Type B pancreatic cell (in vitro differentiated cells): Measurements from ENCODE around the gene IFT88. TPM values are rescaled to one million over a fixed set of nuclear protein-coding genes. Genes with fewer than 3 reads are reported as not detected.

Source experiments
- DNase-seq: peaks from one replicate; pipeline ENCODE4 v3.0.0; 2021; ENCODE audit warnings: mixed read lengths; ENCODE audit not compliant: unreplicated experiment; ENCODE audit errors: extremely low spot score
- H3K27ac Mint-ChIP-seq: 2 replicates; pipeline ENCODE4 v1.8.0; 2021; ENCODE audit warnings: mild to moderate bottlenecking, mixed read lengths
- H3K27me3 Mint-ChIP-seq: 2 replicates; pipeline ENCODE4 v1.8.0; 2021; ENCODE audit warnings: mixed read lengths
- H3K36me3 Mint-ChIP-seq: 2 replicates; pipeline ENCODE4 v1.8.0; 2021; ENCODE audit warnings: mixed read lengths
- H3K4me1 Mint-ChIP-seq: one replicate; pipeline ENCODE4 v1.8.0; 2021; ENCODE audit warnings: mixed read lengths; ENCODE audit not compliant: unreplicated experiment
- H3K4me3 Mint-ChIP-seq: 2 replicates; pipeline ENCODE4 v1.8.0; 2021; ENCODE audit warnings: mild to moderate bottlenecking, mixed read lengths
- H3K9me3 Mint-ChIP-seq: 2 replicates; pipeline ENCODE4 v1.8.0; 2021; ENCODE audit warnings: mixed read lengths
- total RNA-seq: library from RNA; stranded (reverse); gene quantifications from 2 replicates; pipeline ENCODE4 v1.2.1, GENCODE V29; 2021; ENCODE audit warnings: low replicate concordance
- TF ChIP-seq, protein P1 (sequence below): fragments of 200-600 bp; sonication (generic); conservative IDR thresholded peaks from 2 replicates; pipeline ENCODE4 v1.5.0; 2021; ENCODE audit warnings: antibody characterized with exemption, mild to moderate bottlenecking

The IFT88 gene
- total RNA-seq, 1 donor from 2014 or later: 24.5 TPM

DNA sequence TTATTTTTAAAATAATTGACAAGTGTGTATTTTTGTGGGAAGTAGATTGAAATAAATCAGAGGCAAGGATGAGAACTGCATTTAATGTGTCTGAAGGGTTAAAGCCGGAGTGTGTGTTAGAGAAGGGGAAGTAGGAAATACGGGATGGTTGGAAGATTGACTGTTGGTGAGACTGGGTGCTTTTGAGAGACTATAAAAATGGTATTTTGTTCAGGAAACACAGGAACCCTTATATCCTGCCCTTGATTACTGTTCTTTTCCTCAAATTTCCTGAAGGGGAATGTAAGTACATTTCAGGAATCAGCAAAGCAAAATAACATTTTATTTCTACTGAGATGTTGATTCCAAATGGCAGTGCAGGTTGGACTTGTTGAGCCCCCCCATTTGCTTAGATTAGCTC is 15.1 kb downstream of the IFT88 start:
- peaks cover 16% of the 10 kb centered on the region for H3K9me3 Mint-ChIP-seq
- H3K27me3 Mint-ChIP-seq: no peaks in the 10 kb centered on the region
- peaks cover 64% of the 10 kb centered on the region for H3K36me3 Mint-ChIP-seq
- no peak overlapping the region for H3K27ac Mint-ChIP-seq
- no peak for DNase-seq
- TF ChIP-seq, protein P1, sequence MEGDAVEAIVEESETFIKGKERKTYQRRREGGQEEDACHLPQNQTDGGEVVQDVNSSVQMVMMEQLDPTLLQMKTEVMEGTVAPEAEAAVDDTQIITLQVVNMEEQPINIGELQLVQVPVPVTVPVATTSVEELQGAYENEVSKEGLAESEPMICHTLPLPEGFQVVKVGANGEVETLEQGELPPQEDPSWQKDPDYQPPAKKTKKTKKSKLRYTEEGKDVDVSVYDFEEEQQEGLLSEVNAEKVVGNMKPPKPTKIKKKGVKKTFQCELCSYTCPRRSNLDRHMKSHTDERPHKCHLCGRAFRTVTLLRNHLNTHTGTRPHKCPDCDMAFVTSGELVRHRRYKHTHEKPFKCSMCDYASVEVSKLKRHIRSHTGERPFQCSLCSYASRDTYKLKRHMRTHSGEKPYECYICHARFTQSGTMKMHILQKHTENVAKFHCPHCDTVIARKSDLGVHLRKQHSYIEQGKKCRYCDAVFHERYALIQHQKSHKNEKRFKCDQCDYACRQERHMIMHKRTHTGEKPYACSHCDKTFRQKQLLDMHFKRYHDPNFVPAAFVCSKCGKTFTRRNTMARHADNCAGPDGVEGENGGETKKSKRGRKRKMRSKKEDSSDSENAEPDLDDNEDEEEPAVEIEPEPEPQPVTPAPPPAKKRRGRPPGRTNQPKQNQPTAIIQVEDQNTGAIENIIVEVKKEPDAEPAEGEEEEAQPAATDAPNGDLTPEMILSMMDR: no peak
- no peaks in the 10 kb centered on the region for H3K4me1 Mint-ChIP-seq
- H3K4me3 Mint-ChIP-seq: no peak overlapping the region

DNA sequence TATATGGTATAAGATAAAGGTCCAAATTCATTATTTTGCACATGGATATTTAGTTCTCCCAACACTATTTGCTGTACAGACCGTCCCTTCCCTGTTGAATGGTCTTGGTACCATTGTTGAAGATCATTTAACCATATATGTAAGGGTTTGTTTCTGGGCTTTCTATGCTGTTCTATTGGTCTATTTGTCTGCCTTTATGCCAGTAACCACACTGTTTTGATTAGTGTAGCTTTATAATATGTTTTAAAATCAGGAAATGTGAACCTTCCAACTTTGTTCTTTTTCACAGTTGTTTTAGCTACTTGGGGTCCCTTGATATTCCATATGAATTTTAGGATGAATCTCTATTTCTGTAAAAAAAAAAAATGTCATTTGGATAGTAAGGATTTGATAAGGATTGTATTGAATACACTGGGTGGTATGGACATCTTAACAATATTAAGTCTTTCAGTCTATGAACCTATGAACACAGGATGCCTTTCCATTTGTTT is 16.9 kb downstream of the IFT88 start:
- no peaks in the 10 kb centered on the region for H3K27me3 Mint-ChIP-seq
- H3K27ac Mint-ChIP-seq: no peak overlapping the region
- TF ChIP-seq, protein P1: no peak
- H3K4me1 Mint-ChIP-seq: no peaks in the 10 kb centered on the region
- peaks cover 56% of the 10 kb centered on the region for H3K36me3 Mint-ChIP-seq
- peaks cover 16% of the 10 kb centered on the region for H3K9me3 Mint-ChIP-seq
- H3K4me3 Mint-ChIP-seq: no peak overlapping the region
- no peak for DNase-seq

DNA sequence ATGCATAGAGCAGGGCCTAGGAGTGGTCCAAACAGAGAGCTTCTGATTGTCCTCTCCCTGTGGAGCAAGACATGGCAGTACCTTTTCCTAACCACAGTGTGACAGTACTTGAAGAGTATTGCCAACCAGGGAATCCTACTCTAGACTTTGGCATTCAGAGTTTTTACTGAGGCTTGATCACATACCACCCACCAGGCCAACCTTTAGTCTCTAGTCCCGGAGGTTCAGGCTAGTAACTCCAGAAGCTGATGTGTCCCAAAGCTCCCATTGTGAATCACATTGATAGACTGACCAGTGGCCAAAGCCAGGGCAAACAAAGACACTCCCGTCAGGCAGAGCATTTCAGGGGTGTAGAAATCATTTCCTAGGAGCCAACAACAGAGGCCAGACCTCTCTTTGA is 18.4 kb downstream of the IFT88 start:
- TF ChIP-seq, protein P1: no peak
- DNase-seq: no peak
- H3K4me3 Mint-ChIP-seq: no peak overlapping the region
- peaks cover 16% of the 10 kb centered on the region for H3K9me3 Mint-ChIP-seq
- no peaks in the 10 kb centered on the region for H3K4me1 Mint-ChIP-seq
- peaks cover 45% of the 10 kb centered on the region for H3K36me3 Mint-ChIP-seq
- H3K27ac Mint-ChIP-seq: no peak overlapping the region
- no peaks in the 10 kb centered on the region for H3K27me3 Mint-ChIP-seq

DNA sequence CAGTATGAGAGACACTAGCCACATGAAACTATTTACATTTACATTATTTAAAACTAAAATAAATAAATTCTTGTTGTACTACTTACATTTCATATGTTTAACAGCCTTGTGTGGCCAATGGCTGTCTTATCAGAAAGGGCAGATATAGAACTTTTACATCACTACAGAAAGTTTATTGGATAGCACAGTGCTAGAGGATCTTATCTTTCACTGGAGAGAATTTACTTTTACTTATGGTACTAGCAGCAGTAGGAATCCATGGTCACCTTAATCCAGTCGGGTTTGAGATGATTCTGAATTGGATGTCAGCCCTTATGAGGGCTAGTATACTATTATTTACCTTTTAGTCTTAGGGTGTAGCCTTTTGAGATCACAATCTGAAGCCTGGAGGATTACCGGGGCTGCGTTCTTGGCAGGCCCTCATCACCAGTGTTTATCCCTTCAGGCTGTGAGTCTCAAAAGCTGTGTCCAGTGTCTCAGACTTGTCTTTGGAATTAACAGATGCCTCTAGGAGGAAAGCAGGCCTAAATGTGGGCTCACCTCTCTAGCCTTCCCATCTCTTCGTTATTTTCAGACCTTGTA is 21.7 kb downstream of the IFT88 start:
- Mint-ChIP-seq H3K27me3 (no peaks in the 10 kb centered on the region), H3K27ac (no peak overlapping the region), H3K4me3 (no peak overlapping the region)

DNA sequence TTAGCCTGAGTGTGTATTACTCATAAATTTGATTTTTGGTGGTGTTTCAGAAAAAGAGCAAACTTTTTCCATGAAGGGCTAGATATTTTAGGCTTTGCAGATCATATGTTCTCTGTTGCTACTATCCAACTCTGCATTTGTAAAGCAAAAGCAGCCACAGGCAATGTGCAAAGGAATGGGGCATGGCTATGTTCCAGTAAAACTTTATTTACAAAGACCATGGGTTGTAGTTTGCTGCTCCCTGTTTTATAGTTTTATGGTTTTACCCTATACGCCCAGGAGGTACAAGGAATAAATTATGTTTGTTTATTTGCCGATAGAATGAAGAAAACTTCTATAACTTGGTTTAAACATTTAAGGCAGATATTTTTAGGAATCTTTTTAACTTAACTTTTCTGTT is 23.6 kb downstream of the IFT88 start:
- Mint-ChIP-seq H3K4me3 (no peak overlapping the region), H3K9me3 (no peaks in the 10 kb centered on the region), H3K27me3 (no peaks in the 10 kb centered on the region), H3K27ac (no peak overlapping the region), H3K4me1 (no peaks in the 10 kb centered on the region), H3K36me3 (peaks cover 17% of the 10 kb centered on the region)
- DNase-seq: no peak
- TF ChIP-seq, protein P1: no peak

More for the DNA sequence above, 21.7 kb downstream of the IFT88 start:
- DNase-seq: no peak
- TF ChIP-seq, protein P1: no peak
- Mint-ChIP-seq H3K4me1 (no peaks in the 10 kb centered on the region), H3K36me3 (peaks cover 27% of the 10 kb centered on the region), H3K9me3 (peaks cover 10% of the 10 kb centered on the region)
